Liver (tissue), 9 donors: ENCODE results near the gene MYG1. TPM values are rescaled to one million over a fixed set of nuclear protein-coding genes. Genes with fewer than 3 reads are reported as not detected.

ENCODE experiments used
- DNase-seq: peaks from one replicate; pipeline ENCODE4 v3.0.0-alpha.2; 2017; ENCODE audit warnings: low spot score
- H3K27ac ChIP-seq, 2 donors: one replicate each; pipeline ENCODE4 v1.7.0; 2013; ENCODE audit warnings: inconsistent platforms in 2 of 2, low read length in 2 of 2, control low read depth in 1 of 2, low read depth in 1 of 2, mild to moderate bottlenecking in 1 of 2
- H3K27me3 ChIP-seq, 4 donors: one replicate each; pipeline versions ENCODE4 v1.6.1 to v1.7.0; 2013; ENCODE audit warnings: low read length in 3 of 4, inconsistent platforms in 1 of 4, mild to moderate bottlenecking in 1 of 4, moderate library complexity in 1 of 4; ENCODE audit not compliant: control insufficient read depth in 4 of 4, insufficient read depth in 4 of 4
- H3K36me3 ChIP-seq, 4 donors: one replicate each; pipeline versions ENCODE4 v1.6.1 to v1.7.0; 2013; ENCODE audit warnings: low read length in 3 of 4, mild to moderate bottlenecking in 3 of 4, low read depth in 1 of 4, moderate library complexity in 1 of 4; ENCODE audit not compliant: control insufficient read depth in 4 of 4, insufficient read depth in 3 of 4
- H3K4me1 ChIP-seq, 4 donors: one replicate each; pipeline versions ENCODE4 v1.6.1 to v1.7.0; 2013; ENCODE audit warnings: low read length in 3 of 4, mild to moderate bottlenecking in 3 of 4, moderate library complexity in 1 of 4; ENCODE audit not compliant: control insufficient read depth in 4 of 4, insufficient read depth in 4 of 4
- H3K4me3 ChIP-seq, 3 donors: one replicate each; pipeline versions ENCODE4 v1.6.1 to v1.7.0; 2013; ENCODE audit warnings: low read length in 3 of 3, control low read depth in 1 of 3, low read depth in 1 of 3, mild to moderate bottlenecking in 1 of 3
- H3K9ac ChIP-seq, 2 donors: one replicate each; pipeline ENCODE4 v1.7.0; 2013; ENCODE audit warnings: low read length in 2 of 2, mild to moderate bottlenecking in 2 of 2, moderate library complexity in 2 of 2, control low read depth in 1 of 2, low read depth in 1 of 2
- H3K9me3 ChIP-seq, 4 donors: one replicate each; pipeline versions ENCODE4 v1.6.1 to v1.7.0; 2013; ENCODE audit warnings: low read length in 3 of 4; ENCODE audit not compliant: control insufficient read depth in 4 of 4
- EGR1 ChIP-seq, 2 donors: IDR thresholded peaks; 2 replicates each; pipeline ENCODE4 v1.6.1; 2016 to 2018; ENCODE audit warnings: antibody characterized with exemption in 2 of 2, low read depth in 2 of 2
- FOXA2 ChIP-seq: IDR thresholded peaks from 2 replicates; pipeline ENCODE4 v1.6.1; 2016; ENCODE audit warnings: antibody characterized with exemption
- HNF4G ChIP-seq: IDR thresholded peaks from 2 replicates; pipeline ENCODE4 v1.6.1; 2016; ENCODE audit warnings: antibody characterized with exemption
- JUND ChIP-seq, 2 donors: IDR thresholded peaks; 2 replicates each; pipeline ENCODE4 v1.6.1; 2016; ENCODE audit warnings: antibody characterized with exemption in 2 of 2
- MAX ChIP-seq: IDR thresholded peaks from 2 replicates; pipeline ENCODE4 v1.6.1; 2016; ENCODE audit warnings: antibody characterized with exemption
- NR2F2 ChIP-seq: IDR thresholded peaks from 2 replicates; pipeline ENCODE4 v1.6.1; 2016; ENCODE audit warnings: antibody characterized with exemption
- RAD21 ChIP-seq, 2 donors: IDR thresholded peaks; 2 replicates each; pipeline ENCODE4 v1.6.1; 2016; ENCODE audit warnings: antibody characterized with exemption in 2 of 2, mild to moderate bottlenecking in 2 of 2
- RXRA ChIP-seq, 2 donors: IDR thresholded peaks; 2 replicates each; pipeline ENCODE4 v1.6.1; 2017 to 2018; ENCODE audit warnings: antibody characterized with exemption in 2 of 2, mild to moderate bottlenecking in 1 of 2
- TAF1 ChIP-seq: conservative IDR thresholded peaks from 2 replicates; pipeline ENCODE4 v1.6.1; 2016; ENCODE audit warnings: antibody characterized with exemption, mild to moderate bottlenecking
- WGBS: extraction: QIAGEN DNeasy Blood & Tissue Kit; methylation state at CpG from one replicate; pipeline ENCODE4 v1.1.7; 2013; 5-methylcytosine and 5-hydroxymethylcytosine counted together
- polyA plus RNA-seq, 2 donors: library from polyadenylated mRNA; stranded (reverse) in 1 of 2; unstranded in 1 of 2; fragments of 200-250 nt in 1 of 2; fragments of >200 nt in 1 of 2; fragmentation: Nextera tagmentation in 1 of 2; extraction: Ambion mirVana in 1 of 2; gene quantifications; one replicate each; pipeline versions ENCODE4 v1.2.1 to v1.2.3, GENCODE V29; 2013 to 2015
- total RNA-seq, 2 donors: library from RNA; depleted of rRNA; stranded (reverse); fragments of >200 nt; gene quantifications; one replicate each; pipeline ENCODE4 v1.2.3, GENCODE V29; 2014
- TF ChIP-seq, protein P1 (sequence below): IDR thresholded peaks from 2 replicates; pipeline ENCODE4 v1.6.1; 2016; ENCODE audit warnings: antibody characterized with exemption
- TF ChIP-seq, protein P2 (sequence below): fragments of 150-350 bp; IDR thresholded peaks from 2 replicates; pipeline ENCODE4 v1.5.1; 2017; ENCODE audit warnings: improper control_type of control experiment, low read depth, low read length; ENCODE audit not compliant: missing input control
- TF ChIP-seq, protein P3 (sequence below): IDR thresholded peaks from 2 replicates; pipeline ENCODE4 v1.6.1; 2016; ENCODE audit warnings: antibody characterized with exemption
- TF ChIP-seq, protein P4 (sequence below): IDR thresholded peaks from 2 replicates; pipeline ENCODE4 v1.6.1; 2016; ENCODE audit warnings: antibody characterized with exemption, mild to moderate bottlenecking
- donor health status: healthy.
- donor health status: healthy.
- donor health status: healthy.
- donor health status: healthy.
- donor health status: healthy.

MYG1 gene
- total and polyA plus RNA-seq, 4 donors, result 15.0 to 28.0 (median 19.3) TPM

DNA sequence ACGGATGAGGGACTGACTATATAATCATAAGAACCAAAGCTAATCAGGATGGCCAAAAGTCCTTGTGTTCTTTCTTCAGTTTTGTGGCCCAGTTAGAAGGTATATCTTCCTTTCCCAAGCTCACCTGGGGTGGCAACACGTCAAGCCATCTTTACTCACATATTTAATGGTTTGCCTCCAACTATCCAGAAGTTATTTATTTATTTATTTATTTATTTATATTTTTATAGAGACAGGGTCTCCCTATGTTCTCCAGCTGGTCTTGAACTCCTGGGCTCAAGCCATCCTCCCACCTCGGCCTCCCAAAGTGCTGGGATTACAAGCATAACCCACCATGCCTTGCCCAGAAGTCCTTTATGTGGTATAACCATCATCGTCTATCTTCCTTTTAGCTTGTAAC, 48.4 kb downstream of the MYG1 start (continued):
- TF ChIP-seq, protein P1, sequence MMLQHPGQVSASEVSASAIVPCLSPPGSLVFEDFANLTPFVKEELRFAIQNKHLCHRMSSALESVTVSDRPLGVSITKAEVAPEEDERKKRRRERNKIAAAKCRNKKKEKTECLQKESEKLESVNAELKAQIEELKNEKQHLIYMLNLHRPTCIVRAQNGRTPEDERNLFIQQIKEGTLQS, result no peak
- no peak for TF ChIP-seq HNF4G
- TF ChIP-seq JUND (IDR thresholded peaks at IDR 0.05), result no peak

DNA sequence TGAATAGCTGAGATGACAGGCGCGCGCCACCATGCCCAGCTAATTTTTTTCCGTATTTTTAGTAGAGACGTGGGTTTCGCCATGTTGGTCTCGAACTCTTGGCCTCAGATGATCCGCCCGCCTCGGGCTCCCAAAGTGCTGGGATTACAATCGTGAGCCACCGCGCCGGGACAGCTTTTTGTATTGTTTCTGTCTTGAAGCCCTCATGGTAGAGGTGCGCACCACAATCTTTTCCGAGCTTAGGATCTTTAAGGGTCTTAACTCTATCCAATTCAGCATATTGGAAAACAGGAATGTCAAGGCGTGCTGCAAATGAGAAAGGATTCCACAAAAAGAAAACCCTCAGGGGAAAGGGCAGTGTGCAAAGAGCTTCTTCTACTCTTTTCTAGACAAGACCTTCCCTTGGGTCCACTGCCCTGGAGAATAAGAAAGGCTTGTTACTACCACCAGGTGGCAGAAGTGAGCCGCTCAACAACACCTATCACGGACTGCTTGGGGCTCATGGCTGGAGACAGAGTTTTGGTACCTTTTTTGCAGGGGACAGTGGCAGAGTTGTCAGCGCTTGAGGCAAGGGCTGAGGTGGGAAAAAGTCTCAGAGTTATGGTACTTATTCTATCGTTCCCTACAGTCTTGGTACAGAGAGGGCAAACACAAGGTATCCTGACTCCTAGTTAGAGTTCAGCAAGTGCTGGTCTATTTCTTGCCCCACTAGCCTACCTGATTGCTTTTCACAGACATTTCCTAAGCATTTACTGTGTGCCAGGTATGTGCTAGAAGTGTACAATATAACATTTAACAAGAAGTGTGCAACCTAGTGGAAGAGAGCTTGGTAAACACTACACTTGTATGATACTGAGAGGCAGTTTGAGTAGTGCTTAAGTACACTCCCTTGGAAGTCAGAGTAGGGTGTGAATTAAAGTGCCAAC, 53.1 kb downstream of the MYG1 start:
- Histone ChIP-seq H3K4me1 (peaks cover 0 to 2% (median 0%) of the 10 kb centered on the region in 4 donors), H3K9me3 (no peaks in the 10 kb centered on the region), H3K4me3 (no peak overlapping the region), H3K9ac (no peak overlapping the region), H3K27ac (no peak overlapping the region), H3K27me3 (no peaks in the 10 kb centered on the region), H3K36me3 (no peaks in the 10 kb centered on the region)
- TF ChIP-seq, protein P2, sequence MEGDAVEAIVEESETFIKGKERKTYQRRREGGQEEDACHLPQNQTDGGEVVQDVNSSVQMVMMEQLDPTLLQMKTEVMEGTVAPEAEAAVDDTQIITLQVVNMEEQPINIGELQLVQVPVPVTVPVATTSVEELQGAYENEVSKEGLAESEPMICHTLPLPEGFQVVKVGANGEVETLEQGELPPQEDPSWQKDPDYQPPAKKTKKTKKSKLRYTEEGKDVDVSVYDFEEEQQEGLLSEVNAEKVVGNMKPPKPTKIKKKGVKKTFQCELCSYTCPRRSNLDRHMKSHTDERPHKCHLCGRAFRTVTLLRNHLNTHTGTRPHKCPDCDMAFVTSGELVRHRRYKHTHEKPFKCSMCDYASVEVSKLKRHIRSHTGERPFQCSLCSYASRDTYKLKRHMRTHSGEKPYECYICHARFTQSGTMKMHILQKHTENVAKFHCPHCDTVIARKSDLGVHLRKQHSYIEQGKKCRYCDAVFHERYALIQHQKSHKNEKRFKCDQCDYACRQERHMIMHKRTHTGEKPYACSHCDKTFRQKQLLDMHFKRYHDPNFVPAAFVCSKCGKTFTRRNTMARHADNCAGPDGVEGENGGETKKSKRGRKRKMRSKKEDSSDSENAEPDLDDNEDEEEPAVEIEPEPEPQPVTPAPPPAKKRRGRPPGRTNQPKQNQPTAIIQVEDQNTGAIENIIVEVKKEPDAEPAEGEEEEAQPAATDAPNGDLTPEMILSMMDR, result peak; percentile 89
- TF ChIP-seq MAX, result no peak
- TF ChIP-seq RAD21 (IDR thresholded peaks at IDR 0.05), result peak; percentile 98 to 99
- WGBS, result 58% methylated on average over 21 of the region's 21 CpGs
- peak; percentile 83 for DNase-seq

GRCh38 chr12:53353257-53353655, 53.8 kb downstream of the MYG1 start:
- H3K4me1 ChIP-seq, result peaks cover 0 to 2% (median 0%) of the 10 kb centered on the region in 4 donors
- no peak for TF ChIP-seq NR2F2
- TF ChIP-seq, protein P3, sequence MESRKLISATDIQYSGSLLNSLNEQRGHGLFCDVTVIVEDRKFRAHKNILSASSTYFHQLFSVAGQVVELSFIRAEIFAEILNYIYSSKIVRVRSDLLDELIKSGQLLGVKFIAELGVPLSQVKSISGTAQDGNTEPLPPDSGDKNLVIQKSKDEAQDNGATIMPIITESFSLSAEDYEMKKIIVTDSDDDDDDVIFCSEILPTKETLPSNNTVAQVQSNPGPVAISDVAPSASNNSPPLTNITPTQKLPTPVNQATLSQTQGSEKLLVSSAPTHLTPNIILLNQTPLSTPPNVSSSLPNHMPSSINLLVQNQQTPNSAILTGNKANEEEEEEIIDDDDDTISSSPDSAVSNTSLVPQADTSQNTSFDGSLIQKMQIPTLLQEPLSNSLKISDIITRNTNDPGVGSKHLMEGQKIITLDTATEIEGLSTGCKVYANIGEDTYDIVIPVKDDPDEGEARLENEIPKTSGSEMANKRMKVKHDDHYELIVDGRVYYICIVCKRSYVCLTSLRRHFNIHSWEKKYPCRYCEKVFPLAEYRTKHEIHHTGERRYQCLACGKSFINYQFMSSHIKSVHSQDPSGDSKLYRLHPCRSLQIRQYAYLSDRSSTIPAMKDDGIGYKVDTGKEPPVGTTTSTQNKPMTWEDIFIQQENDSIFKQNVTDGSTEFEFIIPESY, result no peak
- TF ChIP-seq TAF1, result no peak
- TF ChIP-seq, protein P4, sequence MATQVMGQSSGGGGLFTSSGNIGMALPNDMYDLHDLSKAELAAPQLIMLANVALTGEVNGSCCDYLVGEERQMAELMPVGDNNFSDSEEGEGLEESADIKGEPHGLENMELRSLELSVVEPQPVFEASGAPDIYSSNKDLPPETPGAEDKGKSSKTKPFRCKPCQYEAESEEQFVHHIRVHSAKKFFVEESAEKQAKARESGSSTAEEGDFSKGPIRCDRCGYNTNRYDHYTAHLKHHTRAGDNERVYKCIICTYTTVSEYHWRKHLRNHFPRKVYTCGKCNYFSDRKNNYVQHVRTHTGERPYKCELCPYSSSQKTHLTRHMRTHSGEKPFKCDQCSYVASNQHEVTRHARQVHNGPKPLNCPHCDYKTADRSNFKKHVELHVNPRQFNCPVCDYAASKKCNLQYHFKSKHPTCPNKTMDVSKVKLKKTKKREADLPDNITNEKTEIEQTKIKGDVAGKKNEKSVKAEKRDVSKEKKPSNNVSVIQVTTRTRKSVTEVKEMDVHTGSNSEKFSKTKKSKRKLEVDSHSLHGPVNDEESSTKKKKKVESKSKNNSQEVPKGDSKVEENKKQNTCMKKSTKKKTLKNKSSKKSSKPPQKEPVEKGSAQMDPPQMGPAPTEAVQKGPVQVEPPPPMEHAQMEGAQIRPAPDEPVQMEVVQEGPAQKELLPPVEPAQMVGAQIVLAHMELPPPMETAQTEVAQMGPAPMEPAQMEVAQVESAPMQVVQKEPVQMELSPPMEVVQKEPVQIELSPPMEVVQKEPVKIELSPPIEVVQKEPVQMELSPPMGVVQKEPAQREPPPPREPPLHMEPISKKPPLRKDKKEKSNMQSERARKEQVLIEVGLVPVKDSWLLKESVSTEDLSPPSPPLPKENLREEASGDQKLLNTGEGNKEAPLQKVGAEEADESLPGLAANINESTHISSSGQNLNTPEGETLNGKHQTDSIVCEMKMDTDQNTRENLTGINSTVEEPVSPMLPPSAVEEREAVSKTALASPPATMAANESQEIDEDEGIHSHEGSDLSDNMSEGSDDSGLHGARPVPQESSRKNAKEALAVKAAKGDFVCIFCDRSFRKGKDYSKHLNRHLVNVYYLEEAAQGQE, result no peak
- TF ChIP-seq EGR1 (IDR thresholded peaks at IDR 0.05; ENCODE audit: low read depth in 2 of 2), result no peak
- TF ChIP-seq HNF4G, result no peak
- TF ChIP-seq FOXA2, result no peak
- TF ChIP-seq RXRA (IDR thresholded peaks at IDR 0.05), result no peak
- no peak for TF ChIP-seq MAX
- TF ChIP-seq RAD21 (IDR thresholded peaks at IDR 0.05), result no peak
- H3K36me3 ChIP-seq, result no peaks in the 10 kb centered on the region
- H3K9me3 ChIP-seq, result no peaks in the 10 kb centered on the region
- H3K4me3 ChIP-seq, result no peak overlapping the region
- no peak overlapping the region for H3K27ac ChIP-seq
- no peak overlapping the region for H3K9ac ChIP-seq
- DNase-seq, result no peak
- no peaks in the 10 kb centered on the region for H3K27me3 ChIP-seq
- WGBS, result 90% methylated on average over 5 of the region's 5 CpGs
